ENCODE measurements around the gene REX1BD. TPM values are rescaled to one million over a fixed set of nuclear protein-coding genes. Genes with fewer than 3 reads are reported as not detected.
"Not testable (repeated sequence)": the region's sequence is repeated elsewhere in the genome, so short reads cannot be mapped to it uniquely, and the experiment has no call there.

Gene REX1BD
- 46.9 to 89.0 TPM (median 54.1 TPM) in 3 replicates for total RNA-seq
- long read RNA-seq, transcript REX1BD-201 (5 exons, 839 nt) = major isoform, 32 of 66 reads
- long read RNA-seq, transcript REX1BD-205 (4 exons, 1,081 nt) = minor isoform, 13 of 66 reads
- long read RNA-seq, transcript REX1BD-202 (5 exons, 702 nt) = minor isoform, 8 of 66 reads
- long read RNA-seq, partial matches to known transcripts = 9 of 66 reads
- long read RNA-seq, other reads (novel, unspliced or antisense) = 2 of 66 reads

GRCh38 chr19:18588611-18589379 is at the start of gene REX1BD:
Gene REX1BD, plus strand, starts transcription at chr19:18588798. Its CDS starts 4 bp downstream, at chr19:18588802.
- Mint-ChIP-seq H3K4me3 (ENCODE audit: unreplicated experiment) (peak within 1 kb of the TSS; percentile 80), H3K27ac (ENCODE audit: unreplicated experiment) (peak within 1 kb of the TSS; percentile 77), H3K36me3 (ENCODE audit: low read depth) (no peaks in the 10 kb centered on the region), H3K9me3 (ENCODE audit: low read depth) (no peaks in the 10 kb centered on the region), H3K27me3 (ENCODE audit: low read depth) (no peaks in the 10 kb centered on the region), H3K4me1 (ENCODE audit: low read depth) (peaks cover 16% of the 10 kb centered on the region)
- peak; percentile 97 for TF ChIP-seq CTCF (IDR thresholded peaks at IDR 0.05)
- no peak for DNase-seq (ENCODE audit: low spot score)

GRCh38 chr19:18539372-18539771 is 49.2 kb upstream of the REX1BD start:
- Mint-ChIP-seq H3K36me3 (ENCODE audit: low read depth) (peaks cover 12% of the 10 kb centered on the region), H3K4me1 (ENCODE audit: low read depth) (peaks cover 16% of the 10 kb centered on the region), H3K4me3 (ENCODE audit: unreplicated experiment) (no peak overlapping the region), H3K27me3 (ENCODE audit: low read depth) (no peaks in the 10 kb centered on the region), H3K9me3 (ENCODE audit: low read depth) (no peaks in the 10 kb centered on the region), H3K27ac (ENCODE audit: unreplicated experiment) (no peak overlapping the region)
- no peak for TF ChIP-seq CTCF (IDR thresholded peaks at IDR 0.05)
- no peak for DNase-seq (ENCODE audit: low spot score)

GRCh38 chr19:18540200-18540599 is 48.4 kb upstream of the REX1BD start:
- H3K27me3 Mint-ChIP-seq (ENCODE audit: low read depth); H3K4me3 Mint-ChIP-seq (ENCODE audit: unreplicated experiment); H3K27ac Mint-ChIP-seq (ENCODE audit: unreplicated experiment); DNase-seq (ENCODE audit: low spot score); H3K9me3 Mint-ChIP-seq (ENCODE audit: low read depth): not testable (repeated sequence)
- Mint-ChIP-seq H3K36me3 (ENCODE audit: low read depth) (peaks cover 11% of the 10 kb centered on the region), H3K4me1 (ENCODE audit: low read depth) (peaks cover 16% of the 10 kb centered on the region)

- no peak for TF ChIP-seq CTCF (IDR thresholded peaks at IDR 0.05)
- no peak overlapping the region for H3K4me3 Mint-ChIP-seq (ENCODE audit: unreplicated experiment)
These were observed 47.2 kb upstream of the REX1BD start for GRCh38 chr19:18541258-18541991.

GRCh38 chr19:18541992-18542940 is 46.3 kb upstream of the REX1BD start:
- Mint-ChIP-seq H3K4me3 (ENCODE audit: unreplicated experiment) (peak overlapping the region; percentile 84), H3K9me3 (ENCODE audit: low read depth) (no peaks in the 10 kb centered on the region), H3K27me3 (ENCODE audit: low read depth) (no peaks in the 10 kb centered on the region), H3K27ac (ENCODE audit: unreplicated experiment) (peak overlapping the region; percentile 77), H3K36me3 (ENCODE audit: low read depth) (peaks cover 6% of the 10 kb centered on the region), H3K4me1 (ENCODE audit: low read depth) (peaks cover 16% of the 10 kb centered on the region)
- no peak for DNase-seq (ENCODE audit: low spot score)
- TF ChIP-seq CTCF (IDR thresholded peaks at IDR 0.05) = no peak

More at GRCh38 chr19:18541258-18541991, 47.2 kb upstream of the REX1BD start:
- peaks cover 16% of the 10 kb centered on the region for H3K4me1 Mint-ChIP-seq (ENCODE audit: low read depth)
- peaks cover 10% of the 10 kb centered on the region for H3K36me3 Mint-ChIP-seq (ENCODE audit: low read depth)
- DNase-seq (ENCODE audit: low spot score) = no peak
- H3K27me3 Mint-ChIP-seq (ENCODE audit: low read depth) = no peaks in the 10 kb centered on the region
- H3K9me3 Mint-ChIP-seq (ENCODE audit: low read depth) = no peaks in the 10 kb centered on the region
- H3K27ac Mint-ChIP-seq (ENCODE audit: unreplicated experiment) = peak overlapping the region; percentile 45
